HuH-7 (cell line): ENCODE measurements around the gene ENPP3.
A peak's percentile ranks its signal among the peaks of the same experiment; 100 is the strongest.
"Not testable (repeated sequence)": the region's sequence is repeated elsewhere in the genome, so short reads cannot be mapped to it uniquely, and the experiment has no call there.

Experiments used
- DNase-seq: peaks from one replicate; pipeline ENCODE4 v3.0.0; 2011; ENCODE audit warnings: low spot score

Gene ENPP3

DNA sequence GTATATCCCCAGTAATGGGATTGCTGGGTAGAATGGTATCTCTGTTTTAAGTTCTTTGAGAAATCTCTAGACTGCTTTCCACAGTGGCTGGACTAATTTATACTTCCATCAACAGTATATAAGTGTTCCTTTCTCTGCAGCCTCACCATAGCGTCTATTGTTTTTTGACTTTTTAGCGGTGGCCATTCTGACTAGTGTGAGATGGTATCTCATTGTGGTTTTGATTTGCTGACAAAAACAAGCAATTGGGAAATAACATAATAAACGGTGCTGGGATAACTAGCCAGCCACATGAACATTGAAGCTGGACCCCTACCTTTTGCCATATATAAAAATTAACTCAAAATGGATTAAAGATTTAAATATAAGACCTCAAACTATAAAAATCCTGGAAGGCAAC is 49.9 kb downstream of the ENPP3 start:
- no peak for DNase-seq

DNA sequence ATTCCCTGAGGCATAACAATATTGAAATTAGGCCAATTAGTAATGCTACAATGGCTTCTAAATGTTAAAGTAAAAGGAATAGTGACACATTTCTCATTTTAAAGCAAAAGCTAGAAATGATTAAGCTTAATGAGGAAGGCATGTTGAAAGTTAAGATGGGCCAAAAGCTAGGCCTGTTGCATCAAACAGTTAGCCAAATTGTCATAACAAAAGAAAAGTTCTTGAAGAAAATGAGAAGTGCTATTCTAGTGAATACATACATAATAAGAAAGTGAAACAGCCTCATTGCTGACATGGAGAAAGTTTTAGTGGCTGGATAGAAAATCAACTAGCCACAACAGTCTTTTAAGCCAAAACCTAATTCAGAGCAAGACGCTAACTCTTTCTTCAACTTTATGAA is 51.2 kb downstream of the ENPP3 start:
- no peak for DNase-seq

DNA sequence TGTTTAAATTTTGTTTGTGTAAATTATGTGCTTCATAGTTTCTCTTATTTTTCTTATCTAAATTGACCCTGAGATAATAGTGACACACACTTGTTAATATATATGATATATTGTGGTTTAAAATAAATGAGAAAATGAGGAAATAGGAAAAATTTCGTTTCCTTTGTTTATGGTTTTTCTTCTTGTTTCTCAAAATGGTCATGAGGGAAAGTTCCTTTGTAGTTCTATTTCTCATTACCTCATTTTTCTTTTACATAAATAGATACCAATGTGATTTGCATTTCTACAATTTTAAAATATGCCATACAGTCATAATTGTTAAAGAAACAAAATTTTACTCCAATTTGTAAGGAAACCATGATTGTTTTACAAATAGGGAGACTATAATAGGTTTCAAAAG is 54.9 kb downstream of the ENPP3 start:
- no peak for DNase-seq

DNA sequence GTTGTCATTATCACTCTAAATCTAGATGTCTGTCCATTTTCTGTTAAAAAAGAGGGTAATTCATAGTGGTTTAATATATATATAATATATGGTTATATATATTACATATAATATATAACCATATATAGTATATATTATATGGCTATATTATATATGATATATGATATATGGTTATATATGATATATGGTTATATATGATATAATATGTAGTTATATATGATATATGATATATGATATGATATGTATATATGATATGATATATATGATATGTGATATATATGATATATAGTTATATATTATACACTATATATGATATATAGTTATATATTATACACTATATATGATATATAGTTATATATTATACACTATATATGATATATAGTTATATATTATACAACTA is 55.5 kb downstream of the ENPP3 start:
- DNase-seq = no peak

DNA sequence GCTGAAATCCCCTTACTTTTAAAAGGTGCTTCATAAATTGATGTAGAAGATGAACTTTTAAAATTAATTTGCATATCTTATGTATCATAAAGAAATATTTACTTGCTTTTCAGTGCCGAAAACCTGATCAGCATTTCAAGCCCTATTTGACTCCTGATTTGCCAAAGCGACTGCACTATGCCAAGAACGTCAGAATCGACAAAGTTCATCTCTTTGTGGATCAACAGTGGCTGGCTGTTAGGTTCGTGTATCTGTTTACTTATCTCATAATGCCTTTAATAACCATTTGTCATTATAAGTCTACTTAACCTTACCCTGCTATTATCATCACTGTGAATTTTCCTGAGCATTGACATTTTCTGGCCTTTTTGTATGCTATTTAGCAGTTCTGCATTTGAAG is 56.3 kb downstream of the ENPP3 start:
- no peak for DNase-seq

DNA sequence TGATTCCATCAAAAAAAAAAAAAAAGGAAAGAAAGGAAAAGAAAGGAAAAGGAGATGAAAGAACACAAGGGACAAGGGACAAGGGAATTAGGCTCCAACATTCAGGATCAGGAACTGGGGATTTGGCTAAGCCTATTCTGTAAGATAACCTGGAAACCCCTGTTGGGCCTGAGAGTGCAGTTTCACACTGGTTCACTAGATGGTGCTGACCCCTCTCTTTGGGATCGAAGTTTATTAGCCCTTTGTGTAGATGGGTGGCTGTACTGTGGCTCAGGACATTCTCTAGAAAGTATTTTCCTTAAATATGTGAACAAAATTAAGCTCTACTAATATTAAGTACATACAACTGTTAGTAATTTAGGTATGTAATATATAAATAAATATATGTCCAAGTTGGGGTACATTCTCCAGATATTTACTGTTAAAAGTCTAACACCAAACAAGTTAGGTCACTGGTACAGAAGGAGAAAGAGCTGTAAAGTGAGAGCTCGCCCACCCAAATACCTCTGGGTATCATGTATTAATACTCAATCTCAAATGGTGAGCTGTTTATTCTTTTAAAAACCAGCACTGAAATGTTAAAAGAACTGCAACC is 57.8 kb downstream of the ENPP3 start:
- DNase-seq = peak; percentile 80

DNA sequence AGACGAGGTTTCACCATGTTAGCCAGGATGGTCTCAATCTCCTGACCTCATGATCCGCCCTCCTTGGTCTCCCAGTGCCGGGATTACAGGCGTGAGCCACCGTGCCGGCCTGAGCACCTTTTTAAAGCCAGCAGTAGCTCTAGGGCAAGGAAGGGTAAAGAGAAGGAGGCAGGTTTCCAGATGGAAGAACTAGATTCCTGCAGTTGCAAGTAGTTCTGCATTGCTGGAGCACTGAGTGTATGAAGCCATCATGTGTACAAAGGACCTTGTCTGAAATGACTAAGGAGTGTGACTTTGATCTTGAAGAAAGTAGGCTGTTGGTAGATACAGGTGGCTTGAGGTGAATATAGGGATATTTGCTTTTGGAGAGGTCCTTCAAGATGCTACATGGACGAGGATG is 59.9 kb downstream of the ENPP3 start:
- DNase-seq = no peak

DNA sequence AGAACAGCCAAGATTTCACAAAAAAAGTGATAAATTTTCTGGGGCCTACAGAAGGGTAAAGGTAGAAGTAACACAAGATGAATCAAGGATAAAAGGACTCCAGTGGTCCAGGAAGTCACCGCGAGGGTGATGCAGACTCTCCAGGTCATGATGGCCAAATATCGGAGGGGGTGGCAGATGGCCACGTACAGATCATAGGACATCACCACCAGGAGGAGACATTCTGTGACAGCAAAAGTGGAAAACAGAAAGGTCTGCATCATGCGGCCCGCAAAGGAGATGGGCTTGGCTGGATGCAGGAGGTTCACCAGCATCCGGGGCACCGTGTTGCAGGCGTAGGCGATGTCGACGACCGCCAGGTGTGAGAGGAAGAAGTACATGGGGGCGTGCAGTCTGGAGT is 63.7 kb downstream of the ENPP3 start:
- DNase-seq = not testable (repeated sequence)

DNA sequence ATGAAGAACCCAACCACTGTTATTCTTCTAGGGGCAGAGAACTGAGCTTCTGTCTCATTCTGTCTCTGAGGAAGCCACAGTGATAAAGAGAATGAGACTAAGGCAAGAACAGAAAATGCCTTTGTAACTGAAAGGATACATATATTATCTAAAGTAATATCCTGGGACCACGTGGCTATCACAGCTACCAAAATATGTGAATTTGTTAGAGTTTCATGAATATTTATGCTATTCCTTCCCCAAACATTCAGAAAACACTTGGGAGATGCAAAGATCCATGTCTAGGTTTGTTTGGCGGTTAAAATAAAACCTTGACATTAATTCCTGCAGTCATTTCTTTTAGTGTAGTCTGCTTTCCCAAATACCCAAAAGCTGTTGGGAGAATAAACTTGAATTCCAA is 66.8 kb downstream of the ENPP3 start:
- not testable (repeated sequence) for DNase-seq

DNA sequence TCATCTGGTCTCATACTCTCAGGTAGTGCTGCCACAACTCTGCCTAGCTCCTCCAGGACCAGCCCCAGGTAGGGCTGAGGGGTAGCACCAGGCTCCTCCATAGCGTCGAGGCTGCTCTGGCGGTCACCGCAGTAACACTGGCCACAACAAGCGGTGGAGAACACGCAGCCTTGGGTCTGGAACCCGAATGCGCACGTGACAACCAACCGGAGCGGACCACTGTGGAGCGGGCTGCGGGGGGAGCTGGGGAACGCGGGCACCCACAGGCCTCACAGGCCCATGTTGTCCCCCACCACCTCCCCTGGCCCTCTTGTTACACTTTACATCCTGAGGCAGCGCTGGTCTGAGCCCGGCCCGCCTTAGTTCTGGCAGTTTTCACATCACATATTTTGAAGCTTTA is 73.8 kb downstream of the ENPP3 start, which contains the start of gene CTAGE9:
Gene CTAGE9 (minus strand): TSS at position 101 of the 400 bp plus-strand sequence. CDS start 0 bp downstream, at position 101.
- DNase-seq = not testable (repeated sequence)

DNA sequence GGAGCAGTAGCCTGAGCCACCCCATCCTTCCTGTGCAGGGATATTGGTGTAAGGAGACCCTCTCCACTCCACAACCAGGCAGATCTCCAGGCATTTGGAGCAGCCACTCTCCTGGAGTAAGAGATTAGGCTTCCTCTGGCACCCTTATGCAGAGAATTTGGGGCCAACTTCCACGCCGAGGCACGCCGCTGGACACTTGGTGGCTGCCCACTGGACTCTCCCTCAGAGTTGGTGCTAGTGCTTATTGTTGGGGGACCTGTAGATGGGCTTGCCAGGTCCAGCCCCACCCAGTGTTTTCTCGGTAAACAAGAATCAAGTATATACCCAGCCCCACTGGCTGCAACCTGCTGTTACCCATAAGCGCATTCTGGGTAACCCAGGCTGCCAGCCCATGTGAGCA is 78.5 kb downstream of the ENPP3 start:
- not testable (repeated sequence) for DNase-seq

DNA sequence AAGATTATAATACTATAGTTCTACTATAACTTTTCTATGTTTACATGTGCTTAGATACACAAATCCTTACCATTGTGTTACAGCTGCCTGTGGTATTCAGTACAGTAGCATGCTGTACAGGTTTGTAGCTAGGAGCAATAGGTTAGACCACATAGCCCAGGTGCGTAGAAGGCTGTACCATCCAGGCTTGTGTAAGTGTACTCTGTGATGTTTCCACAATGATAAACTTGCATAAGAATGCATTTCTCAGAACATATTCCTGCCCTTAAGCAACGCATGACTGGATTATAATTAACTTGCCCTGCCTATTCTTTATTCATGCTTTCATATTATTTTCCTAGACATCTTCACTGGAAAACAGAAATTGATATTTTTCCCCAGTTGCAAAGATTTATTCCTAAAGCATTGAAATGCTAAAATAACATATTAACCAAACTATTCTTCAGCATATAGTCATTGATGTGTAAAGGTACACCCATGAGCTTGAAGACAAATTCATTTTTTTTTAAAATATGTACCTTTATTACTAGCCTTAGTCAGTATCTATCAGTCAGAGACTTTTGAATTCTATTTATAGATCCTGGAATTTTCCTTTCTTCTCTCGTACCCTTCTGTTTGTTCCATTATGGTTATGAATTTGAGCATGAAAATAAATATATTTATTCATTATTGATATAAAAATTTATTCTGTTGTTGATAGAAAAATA is 80.9 kb downstream of the ENPP3 start:
- no peak for DNase-seq

DNA sequence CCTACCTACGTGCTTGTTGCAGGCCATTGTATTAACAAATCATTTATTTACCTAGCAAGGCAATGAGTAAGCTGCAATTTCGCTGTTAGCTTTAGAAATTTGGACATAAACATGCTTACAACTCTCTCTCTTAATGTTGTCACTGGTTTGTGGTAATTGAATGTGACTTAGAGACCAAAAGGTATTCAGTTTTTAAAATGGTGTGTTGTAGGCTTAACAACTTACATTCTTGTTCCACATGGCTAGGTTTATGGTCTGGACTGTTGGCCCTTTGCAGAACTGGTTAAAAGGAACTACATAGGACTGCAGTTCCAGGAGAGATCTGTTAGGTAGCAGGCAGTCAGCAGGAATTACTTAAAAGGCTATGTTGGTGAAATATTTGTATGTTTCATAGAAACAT is 84.1 kb downstream of the ENPP3 start:
- DNase-seq = no peak

DNA sequence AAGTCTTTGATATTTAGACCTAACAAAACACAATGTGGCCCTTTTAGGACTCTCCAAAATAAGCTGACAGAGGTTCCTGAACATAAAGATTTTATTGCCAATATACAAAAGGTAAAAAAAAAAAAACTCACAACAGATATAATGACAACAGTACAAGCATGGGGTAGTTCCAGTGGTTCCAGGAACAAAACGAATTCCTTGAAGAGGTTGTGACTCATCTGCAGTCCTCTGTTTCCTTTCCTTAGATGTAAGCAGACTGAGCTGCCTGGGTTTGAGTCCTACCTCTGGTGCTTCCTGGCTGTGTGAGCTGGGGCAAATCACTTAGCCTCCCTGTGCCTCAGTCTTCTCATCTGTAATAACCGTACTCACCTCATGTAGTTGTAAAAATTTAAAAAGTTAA is 87.0 kb downstream of the ENPP3 start:
- DNase-seq = no peak

DNA sequence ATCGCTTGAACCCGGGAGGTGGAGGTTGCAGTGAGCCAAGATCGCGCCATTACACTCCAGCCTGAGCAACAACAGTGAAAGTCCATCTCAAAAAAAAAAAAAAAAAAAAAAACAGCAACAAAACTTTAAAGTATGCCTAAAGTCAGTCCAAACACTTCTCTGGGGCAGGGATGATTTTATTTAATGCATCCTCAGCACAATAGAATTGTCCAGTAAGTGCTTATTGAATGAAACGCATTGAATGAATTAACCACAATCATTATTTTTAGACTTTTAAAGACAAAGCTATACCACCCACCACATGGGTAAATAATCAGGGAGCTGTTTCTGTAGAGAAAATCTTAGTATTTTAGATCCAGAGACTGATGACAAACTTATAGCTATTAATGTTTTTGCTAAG is 90.4 kb downstream of the ENPP3 start:
- no peak for DNase-seq

DNA sequence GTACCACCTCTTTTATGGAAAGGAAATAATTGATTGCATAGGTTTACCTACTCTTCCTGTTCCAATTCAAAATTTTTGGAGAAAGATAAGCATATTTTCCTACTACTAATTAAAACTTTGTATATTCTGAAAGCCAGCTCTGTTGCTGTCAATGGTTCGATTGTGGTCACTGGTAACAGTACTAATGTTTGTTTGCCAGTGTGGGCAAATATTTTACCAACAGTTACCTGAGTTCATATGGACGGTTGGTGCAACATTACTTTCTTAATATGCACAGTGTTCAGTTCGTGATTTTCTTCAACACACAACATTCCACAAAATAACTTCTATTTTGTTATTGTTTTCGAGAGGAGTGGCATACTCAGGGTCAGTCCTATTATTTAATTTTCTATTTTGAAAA is 90.8 kb downstream of the ENPP3 start:
- DNase-seq = no peak

DNA sequence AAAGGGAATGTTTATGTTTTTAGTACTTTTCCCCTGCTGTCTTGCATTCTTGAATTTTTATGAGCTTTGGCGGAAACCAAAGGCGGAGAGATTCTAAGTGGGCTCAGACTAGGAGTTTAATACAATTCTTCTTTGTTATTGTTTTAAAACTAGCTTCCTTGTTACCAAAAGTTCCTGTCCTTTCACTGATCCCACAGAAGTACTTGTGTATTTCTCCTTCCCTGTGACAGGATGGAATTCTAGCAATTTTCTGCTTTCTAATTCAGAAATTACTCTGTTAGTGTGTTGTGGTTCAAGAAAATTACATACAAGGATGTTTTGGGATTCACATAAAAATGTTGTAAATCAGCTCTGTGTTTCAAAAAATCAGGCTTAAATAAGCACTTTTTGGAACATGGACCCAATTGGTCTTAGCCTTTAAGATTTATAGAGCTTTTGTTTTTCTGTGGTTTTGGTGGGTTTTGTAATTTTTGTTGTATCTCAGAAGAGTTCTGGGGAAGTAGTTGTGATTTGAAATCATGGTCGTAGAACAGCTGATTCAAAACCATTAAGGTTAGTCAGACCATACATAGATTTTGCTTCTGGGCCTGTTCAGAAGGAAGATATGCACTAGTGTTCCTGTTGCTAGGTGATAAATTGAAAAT is 91.3 kb downstream of the ENPP3 start:
- no peak for DNase-seq

DNA sequence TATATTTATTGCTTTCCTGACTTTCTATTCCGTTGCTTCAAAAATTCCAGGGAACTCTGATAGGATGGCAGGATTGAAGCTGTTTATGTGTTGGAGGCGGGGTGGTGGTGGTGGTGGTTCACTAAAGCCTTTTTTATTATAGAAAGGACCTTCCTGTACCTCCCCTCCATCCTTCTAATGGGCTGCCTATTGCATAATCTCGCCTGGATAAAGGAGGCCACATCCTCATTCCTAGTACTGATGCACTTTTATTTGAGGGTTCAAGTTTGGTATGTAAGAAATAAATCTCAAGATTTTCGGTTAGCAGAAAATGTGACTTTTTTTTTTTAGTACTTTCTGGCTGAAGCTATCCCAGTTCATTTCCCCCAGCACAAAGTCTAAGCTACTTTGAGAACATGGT is 92.4 kb downstream of the ENPP3 start:
- no peak for DNase-seq

DNA sequence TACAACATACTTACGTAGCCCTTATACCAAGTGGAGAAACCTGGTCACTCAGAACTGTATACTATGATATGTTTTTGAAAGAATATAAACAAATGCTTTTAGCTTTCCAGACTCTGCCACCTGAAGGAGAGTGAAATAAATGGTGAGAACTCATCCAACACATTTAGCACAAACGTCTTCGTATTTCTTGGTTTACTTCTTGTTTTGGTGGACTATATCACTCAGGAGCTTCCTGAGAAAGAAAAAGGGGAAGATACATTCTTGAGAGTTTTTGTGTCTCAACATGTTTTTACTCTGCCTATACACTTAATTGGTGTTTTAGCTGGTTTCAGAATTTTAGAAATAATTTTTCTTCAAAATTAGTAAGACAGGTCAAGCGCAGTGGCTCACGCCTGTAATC is 93.2 kb downstream of the ENPP3 start:
- no peak for DNase-seq

DNA sequence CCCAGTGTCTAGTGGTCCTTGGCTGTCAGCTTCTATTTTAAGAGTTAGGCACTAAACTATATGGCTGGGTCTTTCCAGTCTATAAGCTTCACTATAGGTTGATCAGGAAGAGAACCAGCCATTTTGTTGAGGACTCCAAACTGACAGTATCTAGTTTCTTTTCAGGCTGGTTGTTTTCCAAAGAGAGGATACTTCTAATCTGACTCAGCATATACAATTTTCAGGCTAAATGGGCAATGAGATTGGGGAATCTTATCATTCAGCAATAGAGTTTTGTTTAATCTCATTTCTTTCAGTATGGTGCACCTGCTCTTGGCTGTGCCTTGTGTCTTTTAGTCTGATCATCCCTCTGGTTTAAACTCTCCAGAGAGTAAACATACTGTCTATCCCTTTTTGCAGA is 94.1 kb downstream of the ENPP3 start:
- DNase-seq = no peak

DNA sequence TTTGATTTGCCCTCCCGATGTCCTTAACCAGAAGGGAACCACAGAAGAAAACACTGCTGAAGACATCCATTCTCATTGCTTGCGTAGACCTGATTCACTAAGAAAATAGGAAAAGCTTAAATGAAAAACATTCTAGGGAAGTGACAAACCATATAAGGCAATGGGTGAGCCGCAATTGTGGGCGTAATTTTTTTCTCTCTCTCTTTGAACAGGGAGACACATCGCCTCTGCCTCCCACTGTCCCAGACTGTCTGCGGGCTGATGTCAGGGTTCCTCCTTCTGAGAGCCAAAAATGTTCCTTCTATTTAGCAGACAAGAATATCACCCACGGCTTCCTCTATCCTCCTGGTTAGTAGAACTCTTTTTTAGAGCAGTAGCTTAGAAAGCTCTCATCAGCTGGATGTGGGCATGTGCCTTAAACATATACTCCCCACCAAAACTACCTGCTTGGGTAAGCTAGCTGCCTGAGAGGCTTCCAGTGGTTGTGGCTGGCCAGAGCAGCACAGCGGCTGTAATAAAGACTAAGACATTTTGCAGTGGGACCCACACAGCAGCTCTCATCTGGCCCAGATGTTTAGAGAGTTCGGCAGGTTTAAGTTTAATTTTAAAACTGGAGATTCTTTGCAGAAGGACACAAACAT is 96.4 kb downstream of the ENPP3 start:
- DNase-seq = no peak

DNA sequence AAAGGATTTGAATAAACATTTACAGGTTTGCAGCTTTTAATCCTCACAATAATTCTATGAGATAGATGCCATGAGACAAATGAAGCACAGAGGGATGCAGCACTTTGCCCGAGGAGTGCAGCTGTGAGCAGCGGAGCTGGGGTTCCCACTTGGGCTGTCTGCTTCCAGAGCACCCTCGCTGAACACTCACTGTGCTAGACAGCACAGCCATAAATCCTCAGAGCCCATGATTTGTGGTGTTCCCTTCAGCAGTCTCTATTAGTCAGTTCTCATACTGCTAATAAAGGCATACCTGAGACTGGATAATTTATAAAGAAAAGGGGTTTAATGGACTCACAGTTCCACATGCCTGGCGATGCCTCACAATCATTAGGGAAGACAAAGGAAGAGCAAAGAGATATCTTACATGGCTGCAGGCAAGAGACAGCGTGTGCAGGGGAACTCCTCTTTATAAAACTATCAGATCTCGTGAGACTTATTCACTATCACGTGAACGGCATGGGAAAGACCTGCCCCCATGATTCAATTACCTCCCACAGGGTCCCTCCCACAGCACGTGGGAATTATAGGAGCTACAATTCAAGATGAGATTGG is 99.0 kb downstream of the ENPP3 start:
- DNase-seq = no peak

DNA sequence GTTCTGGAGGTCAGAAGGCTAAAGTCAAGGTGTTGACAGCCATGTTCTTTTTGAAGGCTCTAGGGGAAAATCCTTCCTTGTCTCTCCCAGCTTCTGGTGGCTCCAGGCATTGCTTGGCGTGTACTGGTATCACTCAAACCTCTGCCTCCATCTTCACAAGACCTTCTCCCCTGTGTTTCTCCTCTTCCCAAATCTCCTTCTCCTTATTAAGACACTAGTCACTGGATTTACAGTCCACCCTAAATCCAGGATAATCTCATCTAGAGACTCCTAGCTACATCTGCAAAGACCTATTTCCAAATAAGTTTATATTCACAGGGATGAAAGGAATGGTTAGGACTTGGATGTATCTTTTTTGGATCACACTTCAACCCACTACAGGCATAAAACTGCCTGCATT is 99.7 kb downstream of the ENPP3 start:
- no peak for DNase-seq
